Measurements from ENCODE around the gene BSG.

DNA sequence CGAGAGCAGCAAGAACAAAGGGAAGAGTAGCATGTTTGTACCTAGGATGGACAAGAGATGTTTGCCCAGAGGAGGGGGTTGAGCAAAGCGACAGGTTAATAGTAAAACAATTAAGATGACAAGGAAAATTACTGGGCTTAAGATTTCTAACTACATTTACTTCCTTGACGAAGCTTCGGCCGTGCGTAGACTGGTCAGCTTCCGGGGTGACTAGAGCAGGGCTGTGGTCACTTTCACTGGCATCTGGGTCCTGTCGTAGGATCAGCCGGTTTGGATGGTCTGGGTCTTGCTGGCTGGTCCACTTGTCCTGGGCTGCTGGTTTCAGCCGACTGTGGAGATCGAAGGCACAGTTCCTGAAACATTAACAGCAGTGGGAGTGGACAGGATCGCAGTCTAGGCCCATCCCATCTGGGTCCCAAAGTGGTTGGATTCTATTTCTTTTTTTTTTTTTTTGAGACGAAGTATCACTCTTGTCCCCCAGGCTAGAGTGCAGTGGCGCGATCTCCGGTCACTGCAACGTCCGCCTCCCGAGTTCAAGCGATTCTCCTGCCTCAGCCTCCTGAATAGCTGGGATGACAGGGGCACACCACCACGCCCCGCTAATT is 5.0 kb upstream of the BSG start:
- no peak for TF ChIP-seq POLR2AphosphoS5 (IDR thresholded peaks at IDR 0.05; ENCODE audit: low read depth, low read length)
- no peak for TF ChIP-seq POLR2A (IDR thresholded peaks at IDR 0.05; ENCODE audit: low read depth, low read length)
